Measurements from ENCODE around the gene TENT4A.

The TENT4A gene

GRCh38 chr5:6755941-6756340 lies 42.7 kb downstream of the TENT4A start (continued):
- no peak for TF ChIP-seq POU6F1 (CRISPR knock-in tag; IDR thresholded peaks at IDR 0.05; ENCODE audit: borderline replicate concordance, low read depth)
- no peak for TF ChIP-seq BACH2 (CRISPR knock-in tag; IDR thresholded peaks at IDR 0.05; ENCODE audit: borderline replicate concordance)
- no peak for TF ChIP-seq SNAI2 (CRISPR knock-in tag; IDR thresholded peaks at IDR 0.05)
- no peak for TF ChIP-seq ISL1 (CRISPR knock-in tag; IDR thresholded peaks at IDR 0.05)

DNA sequence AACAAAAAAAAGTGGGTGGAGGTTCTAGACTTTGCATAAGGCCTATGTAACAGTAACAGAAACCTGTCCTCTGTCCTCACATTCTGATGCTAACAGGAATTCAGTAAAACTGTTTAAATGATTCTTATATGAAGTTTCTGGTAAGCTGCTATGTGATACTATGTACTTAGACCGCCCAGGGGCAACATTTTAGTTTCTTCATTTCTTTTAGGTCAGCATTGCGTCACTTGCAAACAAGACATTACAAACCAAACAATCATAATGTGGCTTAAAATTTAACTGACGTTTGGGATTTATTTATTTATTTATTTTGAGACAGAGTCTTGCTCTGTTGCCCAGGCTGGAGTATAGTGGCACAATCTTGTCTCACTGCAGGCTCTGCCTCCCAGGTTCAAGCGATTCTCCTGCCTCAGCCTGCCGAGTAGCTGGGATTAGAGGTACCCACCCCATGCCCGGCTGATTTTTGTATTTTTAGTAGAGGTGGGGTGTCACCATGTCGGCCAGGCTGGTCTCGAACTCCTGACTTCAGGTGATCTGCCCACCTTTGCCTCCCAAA lies 44.3 kb downstream of the TENT4A start:
- no peak for ATAC-seq
- TF ChIP-seq TCF4 (CRISPR knock-in tag; IDR thresholded peaks at IDR 0.05; ENCODE audit: borderline replicate concordance) (no peak), RARB (CRISPR knock-in tag; IDR thresholded peaks at IDR 0.05) (no peak), BACH2 (CRISPR knock-in tag; IDR thresholded peaks at IDR 0.05; ENCODE audit: borderline replicate concordance) (no peak), ESRRG (CRISPR knock-in tag; IDR thresholded peaks at IDR 0.05) (no peak), ZNF70 (CRISPR knock-in tag; IDR thresholded peaks at IDR 0.05) (no peak), POU6F1 (CRISPR knock-in tag; IDR thresholded peaks at IDR 0.05; ENCODE audit: borderline replicate concordance, low read depth) (no peak), SNAI2 (CRISPR knock-in tag; IDR thresholded peaks at IDR 0.05) (no peak), GLIS3 (CRISPR knock-in tag; IDR thresholded peaks at IDR 0.05) (no peak), ISL1 (CRISPR knock-in tag; IDR thresholded peaks at IDR 0.05) (no peak)
- TF ChIP-seq, protein P1, sequence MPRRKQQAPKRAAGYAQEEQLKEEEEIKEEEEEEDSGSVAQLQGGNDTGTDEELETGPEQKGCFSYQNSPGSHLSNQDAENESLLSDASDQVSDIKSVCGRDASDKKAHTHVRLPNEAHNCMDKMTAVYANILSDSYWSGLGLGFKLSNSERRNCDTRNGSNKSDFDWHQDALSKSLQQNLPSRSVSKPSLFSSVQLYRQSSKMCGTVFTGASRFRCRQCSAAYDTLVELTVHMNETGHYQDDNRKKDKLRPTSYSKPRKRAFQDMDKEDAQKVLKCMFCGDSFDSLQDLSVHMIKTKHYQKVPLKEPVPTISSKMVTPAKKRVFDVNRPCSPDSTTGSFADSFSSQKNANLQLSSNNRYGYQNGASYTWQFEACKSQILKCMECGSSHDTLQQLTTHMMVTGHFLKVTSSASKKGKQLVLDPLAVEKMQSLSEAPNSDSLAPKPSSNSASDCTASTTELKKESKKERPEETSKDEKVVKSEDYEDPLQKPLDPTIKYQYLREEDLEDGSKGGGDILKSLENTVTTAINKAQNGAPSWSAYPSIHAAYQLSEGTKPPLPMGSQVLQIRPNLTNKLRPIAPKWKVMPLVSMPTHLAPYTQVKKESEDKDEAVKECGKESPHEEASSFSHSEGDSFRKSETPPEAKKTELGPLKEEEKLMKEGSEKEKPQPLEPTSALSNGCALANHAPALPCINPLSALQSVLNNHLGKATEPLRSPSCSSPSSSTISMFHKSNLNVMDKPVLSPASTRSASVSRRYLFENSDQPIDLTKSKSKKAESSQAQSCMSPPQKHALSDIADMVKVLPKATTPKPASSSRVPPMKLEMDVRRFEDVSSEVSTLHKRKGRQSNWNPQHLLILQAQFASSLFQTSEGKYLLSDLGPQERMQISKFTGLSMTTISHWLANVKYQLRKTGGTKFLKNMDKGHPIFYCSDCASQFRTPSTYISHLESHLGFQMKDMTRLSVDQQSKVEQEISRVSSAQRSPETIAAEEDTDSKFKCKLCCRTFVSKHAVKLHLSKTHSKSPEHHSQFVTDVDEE (CRISPR knock-in tag; IDR thresholded peaks at IDR 0.05), result no peak
- TF ChIP-seq, protein P2, sequence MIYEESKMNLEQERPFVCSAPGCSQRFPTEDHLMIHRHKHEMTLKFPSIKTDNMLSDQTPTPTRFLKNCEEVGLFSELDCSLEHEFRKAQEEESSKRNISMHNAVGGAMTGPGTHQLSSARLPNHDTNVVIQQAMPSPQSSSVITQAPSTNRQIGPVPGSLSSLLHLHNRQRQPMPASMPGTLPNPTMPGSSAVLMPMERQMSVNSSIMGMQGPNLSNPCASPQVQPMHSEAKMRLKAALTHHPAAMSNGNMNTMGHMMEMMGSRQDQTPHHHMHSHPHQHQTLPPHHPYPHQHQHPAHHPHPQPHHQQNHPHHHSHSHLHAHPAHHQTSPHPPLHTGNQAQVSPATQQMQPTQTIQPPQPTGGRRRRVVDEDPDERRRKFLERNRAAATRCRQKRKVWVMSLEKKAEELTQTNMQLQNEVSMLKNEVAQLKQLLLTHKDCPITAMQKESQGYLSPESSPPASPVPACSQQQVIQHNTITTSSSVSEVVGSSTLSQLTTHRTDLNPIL (CRISPR knock-in tag; IDR thresholded peaks at IDR 0.05; ENCODE audit: low read depth), result no peak

DNA sequence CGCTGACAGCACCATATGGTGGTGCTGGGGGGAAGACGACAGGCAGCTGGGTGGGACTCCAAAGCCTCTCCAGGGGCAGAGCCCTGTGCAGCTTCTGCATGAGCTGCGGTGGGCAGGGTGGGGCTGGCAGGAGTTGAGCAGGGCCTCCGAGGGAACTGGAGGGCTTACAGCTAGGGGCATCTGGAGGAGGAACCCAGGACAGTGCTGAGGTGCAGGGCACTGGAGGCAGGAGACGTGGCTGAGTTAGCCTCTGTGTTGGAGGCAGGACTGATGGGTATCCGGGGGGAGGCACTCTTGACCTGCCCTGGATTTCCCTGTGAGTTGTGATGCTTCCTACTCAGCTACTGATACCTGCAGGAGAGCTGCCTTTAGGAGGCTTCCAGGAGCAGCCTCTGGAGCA lies 45.0 kb downstream of the TENT4A start:
- TF ChIP-seq CSDC2 (CRISPR knock-in tag; IDR thresholded peaks at IDR 0.05) (no peak), ZNF70 (CRISPR knock-in tag; IDR thresholded peaks at IDR 0.05) (no peak), GLIS3 (CRISPR knock-in tag; IDR thresholded peaks at IDR 0.05) (no peak), ZC3H10 (CRISPR knock-in tag; IDR thresholded peaks at IDR 0.05) (no peak), ZNF8 (CRISPR knock-in tag; IDR thresholded peaks at IDR 0.05) (no peak), ARNTL (CRISPR knock-in tag; IDR thresholded peaks at IDR 0.05; ENCODE audit: borderline replicate concordance, low read depth) (no peak)
- TF ChIP-seq, protein P1 (CRISPR knock-in tag; IDR thresholded peaks at IDR 0.05), result no peak
- no peak; the same call in 2 of the 3 replicates for ATAC-seq

- no peak for ATAC-seq
- no peak for TF ChIP-seq ZNF70 (CRISPR knock-in tag; IDR thresholded peaks at IDR 0.05)
- no peak for TF ChIP-seq ISL1 (CRISPR knock-in tag; IDR thresholded peaks at IDR 0.05)
- TF ChIP-seq ZNF565 (CRISPR knock-in tag; conservative IDR thresholded peaks at IDR 0.05; ENCODE audit: low read depth), result no peak
- TF ChIP-seq SNAI2 (CRISPR knock-in tag; IDR thresholded peaks at IDR 0.05), result no peak
- no peak for TF ChIP-seq ZFP3 (CRISPR knock-in tag; IDR thresholded peaks at IDR 0.05)
- no peak for TF ChIP-seq PATZ1 (CRISPR knock-in tag; IDR thresholded peaks at IDR 0.05; ENCODE audit: borderline replicate concordance)
- TF ChIP-seq, protein P1 (CRISPR knock-in tag; IDR thresholded peaks at IDR 0.05), result no peak
Observed at GRCh38 chr5:6758706-6759105, 45.5 kb downstream of the TENT4A start.
